ENCODE results near the gene HNRNPCL1.

DNA sequence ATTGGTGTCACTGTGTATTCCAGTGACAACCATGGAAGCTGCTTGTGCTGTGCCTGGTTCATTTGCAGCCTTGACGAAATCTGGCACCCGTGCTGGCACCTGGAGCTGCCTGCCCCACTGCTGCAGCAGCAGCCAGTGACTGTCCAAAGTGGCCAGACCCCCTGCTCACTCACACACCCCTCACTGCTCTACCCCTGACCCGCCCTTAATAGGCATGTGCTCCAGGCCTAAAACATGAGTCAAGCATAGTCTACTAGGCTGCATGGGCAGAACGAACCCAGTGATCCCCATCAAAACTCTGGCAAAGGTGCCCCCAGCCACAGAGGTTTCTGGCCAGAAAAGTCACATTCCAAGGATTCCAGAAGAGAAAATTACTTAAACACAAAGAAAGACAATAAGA is 49.6 kb downstream of the HNRNPCL1 start:
- TF ChIP-seq EZH2 (IDR thresholded peaks at IDR 0.05; ENCODE audit: insufficient read depth, poor library complexity, severe bottlenecking) (no peak), EZH2phosphoT487 (IDR thresholded peaks at IDR 0.05; ENCODE audit: insufficient read depth, low read depth) (no peak)

Data from GM23248 (cell line).